HCT116 (cell line): Measurements from ENCODE around the gene NDUFAB1. TPM values are rescaled to one million over a fixed set of nuclear protein-coding genes. Genes with fewer than 3 reads are reported as not detected.

Experiments
- ATAC-seq: fragments of 200-7000 bp; cut with Tn5 transposase; 2 replicates; pipeline ENCODE4 v1.9.1; 2020; ENCODE audit warnings: mild to moderate bottlenecking, moderate library complexity
- BruUV-seq: library from RNA; stranded (reverse); fragments of 400-500 nt; replicated peaks from 2 replicates; lab custom pipeline; 2021; lab: Mats Ljungman, UMichigan
- CTCF ChIA-PET: fragments of 300-600 bp; sonication (Branson Sonifier 250); formaldehyde crosslinking; loops from one replicate; lab custom pipeline; 2021; ENCODE audit warnings: antibody characterized with exemption; lab: Charles Lee
- POLR2A ChIA-PET: fragments of 300-600, 350-600 bp; sonication (Branson Sonifier 250); formaldehyde crosslinking; loops from one replicate; lab custom pipeline; 2021; ENCODE audit warnings: antibody characterized with exemption; lab: Charles Lee
- RAD21 ChIA-PET, 2 experiments: fragments of 300-600 bp; sonication (Branson Sonifier 250); formaldehyde crosslinking; loops; one replicate each; lab custom pipeline; 2023; ENCODE audit warnings: low total read pairs in 2 of 2; ENCODE audit not compliant: uncharacterized antibody in 2 of 2, unreplicated experiment in 2 of 2, low non-redundant PET in 1 of 2; lab: Charles Lee
- DNase-seq: peaks from one replicate; pipeline ENCODE4 v3.0.0-alpha.2; 2010; ENCODE audit warnings: low read depth, low spot score
- H2AFZ ChIP-seq: fragments of 200-600 bp; shearing (Covaris generic), sonication (generic); 2 replicates; pipeline ENCODE4 v1.6.1; 2017; ENCODE audit warnings: low read depth, mixed run types, mixed read lengths, antibody characterized with exemption, low read length; ENCODE audit not compliant: poor library complexity, severe bottlenecking
- H3K27ac ChIP-seq: 2 replicates; pipeline ENCODE4 v1.5.1; 2012; ENCODE audit warnings: low read depth, low read length
- H3K27me3 ChIP-seq: fragments of 200-600 bp; sonication (generic); 2 replicates; pipeline ENCODE4 v1.6.1; 2016; ENCODE audit warnings: mixed run types, low read length, mixed read lengths; ENCODE audit not compliant: insufficient read depth
- H3K36me3 ChIP-seq, 2 experiments: fragments of 200-500 bp in 1 of 2; fragments of 200-600 bp in 1 of 2; sonication (Bioruptor generic) in 1 of 2; sonication (generic) in 1 of 2; 2 replicates each; pipeline versions ENCODE4 v1.5.1 to v1.6.1; 2014 to 2016; ENCODE audit warnings: low read length in 2 of 2, inconsistent platforms in 1 of 2, mixed read lengths in 1 of 2, mixed run types in 1 of 2; ENCODE audit not compliant: insufficient read depth in 2 of 2, control insufficient read depth in 1 of 2
- H3K4me1 ChIP-seq, 2 experiments: fragments of 200-600 bp in 1 of 2; sonication (generic) in 1 of 2; 2 replicates each; pipeline versions ENCODE4 v1.5.1 to v1.6.1; 2012 to 2017; ENCODE audit warnings: low read length in 2 of 2, inconsistent platforms in 1 of 2, mild to moderate bottlenecking in 1 of 2, mixed read lengths in 1 of 2, mixed run types in 1 of 2, moderate library complexity in 1 of 2; ENCODE audit not compliant: insufficient read depth in 2 of 2, control insufficient read depth in 1 of 2
- H3K4me2 ChIP-seq: fragments of 200-600 bp; sonication (generic); 2 replicates; pipeline ENCODE4 v1.6.1; 2017; ENCODE audit warnings: mixed run types, low read length, mixed read lengths
- H3K4me3 ChIP-seq, 2 experiments: fragments of 200-600 bp in 1 of 2; sonication (generic) in 1 of 2; replicated peaks in 1 of 2; 2 replicates each; pipeline ENCODE4 v1.5.1; 2011 to 2016; ENCODE audit warnings: low read length in 2 of 2, control low read depth in 1 of 2, low read depth in 1 of 2, mild to moderate bottlenecking in 1 of 2, mixed read lengths in 1 of 2, mixed run types in 1 of 2
- H3K79me2 ChIP-seq: fragments of 200-600 bp; sonication (generic); 2 replicates; pipeline ENCODE4 v1.6.1; 2017; ENCODE audit warnings: mild to moderate bottlenecking, mixed run types, low read length, moderate library complexity, mixed read lengths; ENCODE audit not compliant: insufficient read depth
- H3K9ac ChIP-seq: fragments of 200-600 bp; sonication (generic); 2 replicates; pipeline ENCODE4 v1.6.1; 2016; ENCODE audit warnings: low read length, mixed read lengths
- H3K9me2 ChIP-seq: fragments of 200-600 bp; sonication (generic), shearing (Covaris generic); 2 replicates; pipeline ENCODE4 v1.6.1; 2017; ENCODE audit warnings: mixed run types, mild to moderate bottlenecking, moderate library complexity; ENCODE audit not compliant: insufficient read depth
- H3K9me3 ChIP-seq, 2 experiments: fragments of 200-500 bp in 1 of 2; fragments of 200-600 bp in 1 of 2; sonication (Bioruptor generic) in 1 of 2; sonication (generic) in 1 of 2; 2 replicates each; pipeline ENCODE4 v1.6.1; 2014 to 2017; ENCODE audit warnings: low read length in 2 of 2, mixed read lengths in 2 of 2, inconsistent platforms in 1 of 2, low read depth in 1 of 2, mild to moderate bottlenecking in 1 of 2, mixed run types in 1 of 2, moderate library complexity in 1 of 2; ENCODE audit not compliant: control insufficient read depth in 1 of 2, insufficient read depth in 1 of 2
- H4K20me1 ChIP-seq: fragments of 200-600 bp; sonication (generic), shearing (Covaris generic); 2 replicates; pipeline ENCODE4 v1.6.1; 2017; ENCODE audit warnings: mixed run types, mild to moderate bottlenecking, moderate library complexity; ENCODE audit not compliant: insufficient read depth
- CBX3 ChIP-seq: IDR thresholded peaks from 2 replicates; pipeline ENCODE4 v1.6.1; 2012; ENCODE audit warnings: low read depth
- CTCF ChIP-seq, 3 experiments: fragments of 200-600 bp in 1 of 3; sonication (generic) in 1 of 3; IDR thresholded peaks in 2 of 3; conservative IDR thresholded peaks in 1 of 3; 2 replicates each; pipeline ENCODE4 v1.5.1; 2012 to 2017; ENCODE audit warnings: low read depth in 2 of 3, low read length in 2 of 3, antibody characterized with exemption in 1 of 3, borderline replicate concordance in 1 of 3, control low read depth in 1 of 3, mild to moderate bottlenecking in 1 of 3, mixed read lengths in 1 of 3, mixed run types in 1 of 3, moderate library complexity in 1 of 3; ENCODE audit not compliant: insufficient read depth in 1 of 3
- EZH2phosphoT487 ChIP-seq: fragments of 200-600 bp; IDR thresholded peaks from 2 replicates; pipeline ENCODE4 v1.6.1; 2018; ENCODE audit warnings: antibody characterized with exemption, borderline replicate concordance
- MAX ChIP-seq: IDR thresholded peaks from 2 replicates; pipeline ENCODE4 v1.6.1; 2012
- SIN3A ChIP-seq: IDR thresholded peaks from 2 replicates; pipeline ENCODE4 v1.6.1; 2012; ENCODE audit warnings: low read depth
- SP1 ChIP-seq: IDR thresholded peaks from 2 replicates; pipeline ENCODE4 v1.6.1; 2012; ENCODE audit warnings: low read depth
- TCF7L2 ChIP-seq: IDR thresholded peaks from 2 replicates; pipeline ENCODE4 v1.7.0; 2011; ENCODE audit warnings: borderline replicate concordance, inconsistent platforms; ENCODE audit not compliant: insufficient read depth, insufficient read length; ENCODE audit errors: extremely low read depth
- ZBTB33 ChIP-seq: IDR thresholded peaks from 2 replicates; pipeline ENCODE4 v1.6.1; 2011; ENCODE audit warnings: mild to moderate bottlenecking, low read length, moderate library complexity; ENCODE audit not compliant: insufficient replicate concordance; ENCODE audit errors: extremely low read depth
- ZFX ChIP-seq: fragments of 450-650 bp; IDR thresholded peaks from 2 replicates; pipeline ENCODE4 v1.6.1; 2017
- intact Hi-C: fragments of 100-400 bp; cut with micrococcal nuclease; formaldehyde crosslinking; loops from 2 replicates; pipeline ENCODE4 v1.10.0; 2022
- total RNA-seq: library from RNA; stranded (reverse); gene quantifications from one replicate; pipeline ENCODE4 v1.2.1, GENCODE V29; 2021; ENCODE audit not compliant: unreplicated experiment

NDUFAB1 gene
- total RNA-seq, 1 experiment from 2014 or later = 169 TPM

GRCh38 chr16:23561586-23561985 is 34.5 kb downstream of the NDUFAB1 start:
- CTCF ChIA-PET = no interaction called here
- BruUV-seq = no TSS peak
- Histone ChIP-seq H3K4me2 (no peak overlapping the region), H3K27me3 (no peaks in the 10 kb centered on the region), H4K20me1 (no peaks in the 10 kb centered on the region), H3K9me2 (no peaks in the 10 kb centered on the region), H3K36me3 (peaks cover 59 to 65% of the 10 kb centered on the region in 2 experiments), H3K9ac (no peak overlapping the region), H3K9me3 (no peaks in the 10 kb centered on the region), H3K27ac (0 out of 2 replicates have a peak overlapping the region, but pooled peaks have one; percentile 22), H2AFZ (no peak overlapping the region), H3K79me2 (peaks cover 75% of the 10 kb centered on the region), H3K4me3 (no peak overlapping the region), H3K4me1 (peaks cover 5 to 11% of the 10 kb centered on the region in 2 experiments)
- no peak for TF ChIP-seq MAX
- TF ChIP-seq SP1 = no peak
- TF ChIP-seq CBX3 = no peak
- TF ChIP-seq TCF7L2 = no peak
- no peak for TF ChIP-seq EZH2phosphoT487
- RAD21 ChIA-PET = no interaction called here
- DNase-seq (no peak), ATAC-seq (no peak)
- intact Hi-C loops = no loop called here
- POLR2A ChIA-PET = no interaction called here

GRCh38 chr16:23557779-23558702 is 38.1 kb downstream of the NDUFAB1 start:
- ATAC-seq (peak; percentile 24), DNase-seq (no peak)
- Histone ChIP-seq H3K4me2 (peak overlapping the region; percentile 81), H4K20me1 (no peaks in the 10 kb centered on the region), H3K9me3 (no peaks in the 10 kb centered on the region), H3K9ac (peak overlapping the region; percentile 95), H2AFZ (no peak overlapping the region), H3K4me1 (peaks cover 9 to 20% of the 10 kb centered on the region in 2 experiments), H3K36me3 (peaks cover 30 to 38% of the 10 kb centered on the region in 2 experiments), H3K4me3 (peak overlapping the region; percentile 69 to 73), H3K79me2 (peaks cover 91% of the 10 kb centered on the region), H3K27ac (peak overlapping the region; percentile 81), H3K27me3 (no peaks in the 10 kb centered on the region), H3K9me2 (no peaks in the 10 kb centered on the region)
- RAD21 ChIA-PET = no interaction called here
- no TSS peak for BruUV-seq
- intact Hi-C loops = loop anchor here (1.0 to 10.0 kb wide), 5 partner anchors 38 to 977 kb away; partner anchors contain the start of genes DCTN5, NDUFAB1, PALB2 and RBBP6
- POLR2A ChIA-PET = interaction anchor here (0.7 to 2.2 kb wide), 4 partner anchors 20 to 44 kb away, joined by 3 to 8 read pairs (median 6); partner anchors contain the start of gene NDUFAB1
- CTCF ChIA-PET = interaction anchor here (0.6 to 2.5 kb wide), 10 partner anchors 12 to 479 kb away, joined by 3 to 30 read pairs (median 4); partner anchors contain the start of gene NDUFAB1
- TF ChIP-seq ZBTB33 = no peak
- TF ChIP-seq SIN3A = no peak
- peak; percentile 80 for TF ChIP-seq ZFX
- TF ChIP-seq CTCF (IDR thresholded peaks at IDR 0.05 in 2 of 3, conservative IDR thresholded peaks at IDR 0.05 in 1 of 3; ENCODE audit: borderline replicate concordance in 1 of 3, insufficient read depth in 1 of 3, low read depth in 2 of 3, low read length in 2 of 3) = no peak
